ENCODE measurements around the gene DUOX1. TPM values are rescaled to one million over a fixed set of nuclear protein-coding genes. Genes with fewer than 3 reads are reported as not detected.
A peak's percentile ranks its signal among the peaks of the same experiment; 100 is the strongest.

DUOX1 gene
- total and polyA plus RNA-seq, 9 of the 15 experiments (the other 6 are each of a cell fraction or from before 2014, with no cell fraction given), result 0.01 to 0.22 (median 0.01) TPM; not detected in 6

- TF ChIP-seq, protein P1, sequence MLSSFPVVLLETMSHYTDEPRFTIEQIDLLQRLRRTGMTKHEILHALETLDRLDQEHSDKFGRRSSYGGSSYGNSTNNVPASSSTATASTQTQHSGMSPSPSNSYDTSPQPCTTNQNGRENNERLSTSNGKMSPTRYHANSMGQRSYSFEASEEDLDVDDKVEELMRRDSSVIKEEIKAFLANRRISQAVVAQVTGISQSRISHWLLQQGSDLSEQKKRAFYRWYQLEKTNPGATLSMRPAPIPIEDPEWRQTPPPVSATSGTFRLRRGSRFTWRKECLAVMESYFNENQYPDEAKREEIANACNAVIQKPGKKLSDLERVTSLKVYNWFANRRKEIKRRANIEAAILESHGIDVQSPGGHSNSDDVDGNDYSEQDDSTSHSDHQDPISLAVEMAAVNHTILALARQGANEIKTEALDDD (IDR thresholded peaks at IDR 0.05), result peak; percentile 75
- TF ChIP-seq BCL6 (CRISPR knock-in tag; IDR thresholded peaks at IDR 0.05), result no peak
- TF ChIP-seq, protein P2, sequence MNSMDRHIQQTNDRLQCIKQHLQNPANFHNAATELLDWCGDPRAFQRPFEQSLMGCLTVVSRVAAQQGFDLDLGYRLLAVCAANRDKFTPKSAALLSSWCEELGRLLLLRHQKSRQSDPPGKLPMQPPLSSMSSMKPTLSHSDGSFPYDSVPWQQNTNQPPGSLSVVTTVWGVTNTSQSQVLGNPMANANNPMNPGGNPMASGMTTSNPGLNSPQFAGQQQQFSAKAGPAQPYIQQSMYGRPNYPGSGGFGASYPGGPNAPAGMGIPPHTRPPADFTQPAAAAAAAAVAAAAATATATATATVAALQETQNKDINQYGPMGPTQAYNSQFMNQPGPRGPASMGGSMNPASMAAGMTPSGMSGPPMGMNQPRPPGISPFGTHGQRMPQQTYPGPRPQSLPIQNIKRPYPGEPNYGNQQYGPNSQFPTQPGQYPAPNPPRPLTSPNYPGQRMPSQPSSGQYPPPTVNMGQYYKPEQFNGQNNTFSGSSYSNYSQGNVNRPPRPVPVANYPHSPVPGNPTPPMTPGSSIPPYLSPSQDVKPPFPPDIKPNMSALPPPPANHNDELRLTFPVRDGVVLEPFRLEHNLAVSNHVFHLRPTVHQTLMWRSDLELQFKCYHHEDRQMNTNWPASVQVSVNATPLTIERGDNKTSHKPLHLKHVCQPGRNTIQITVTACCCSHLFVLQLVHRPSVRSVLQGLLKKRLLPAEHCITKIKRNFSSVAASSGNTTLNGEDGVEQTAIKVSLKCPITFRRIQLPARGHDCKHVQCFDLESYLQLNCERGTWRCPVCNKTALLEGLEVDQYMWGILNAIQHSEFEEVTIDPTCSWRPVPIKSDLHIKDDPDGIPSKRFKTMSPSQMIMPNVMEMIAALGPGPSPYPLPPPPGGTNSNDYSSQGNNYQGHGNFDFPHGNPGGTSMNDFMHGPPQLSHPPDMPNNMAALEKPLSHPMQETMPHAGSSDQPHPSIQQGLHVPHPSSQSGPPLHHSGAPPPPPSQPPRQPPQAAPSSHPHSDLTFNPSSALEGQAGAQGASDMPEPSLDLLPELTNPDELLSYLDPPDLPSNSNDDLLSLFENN (IDR thresholded peaks at IDR 0.05; ENCODE audit: low read depth in 2 of 2, low read length in 2 of 2), result no peak
- TF ChIP-seq HNRNPK (IDR thresholded peaks at IDR 0.05; ENCODE audit: low read depth, low read length, poor library complexity, severe bottlenecking), result no peak
- TF ChIP-seq, protein P3, sequence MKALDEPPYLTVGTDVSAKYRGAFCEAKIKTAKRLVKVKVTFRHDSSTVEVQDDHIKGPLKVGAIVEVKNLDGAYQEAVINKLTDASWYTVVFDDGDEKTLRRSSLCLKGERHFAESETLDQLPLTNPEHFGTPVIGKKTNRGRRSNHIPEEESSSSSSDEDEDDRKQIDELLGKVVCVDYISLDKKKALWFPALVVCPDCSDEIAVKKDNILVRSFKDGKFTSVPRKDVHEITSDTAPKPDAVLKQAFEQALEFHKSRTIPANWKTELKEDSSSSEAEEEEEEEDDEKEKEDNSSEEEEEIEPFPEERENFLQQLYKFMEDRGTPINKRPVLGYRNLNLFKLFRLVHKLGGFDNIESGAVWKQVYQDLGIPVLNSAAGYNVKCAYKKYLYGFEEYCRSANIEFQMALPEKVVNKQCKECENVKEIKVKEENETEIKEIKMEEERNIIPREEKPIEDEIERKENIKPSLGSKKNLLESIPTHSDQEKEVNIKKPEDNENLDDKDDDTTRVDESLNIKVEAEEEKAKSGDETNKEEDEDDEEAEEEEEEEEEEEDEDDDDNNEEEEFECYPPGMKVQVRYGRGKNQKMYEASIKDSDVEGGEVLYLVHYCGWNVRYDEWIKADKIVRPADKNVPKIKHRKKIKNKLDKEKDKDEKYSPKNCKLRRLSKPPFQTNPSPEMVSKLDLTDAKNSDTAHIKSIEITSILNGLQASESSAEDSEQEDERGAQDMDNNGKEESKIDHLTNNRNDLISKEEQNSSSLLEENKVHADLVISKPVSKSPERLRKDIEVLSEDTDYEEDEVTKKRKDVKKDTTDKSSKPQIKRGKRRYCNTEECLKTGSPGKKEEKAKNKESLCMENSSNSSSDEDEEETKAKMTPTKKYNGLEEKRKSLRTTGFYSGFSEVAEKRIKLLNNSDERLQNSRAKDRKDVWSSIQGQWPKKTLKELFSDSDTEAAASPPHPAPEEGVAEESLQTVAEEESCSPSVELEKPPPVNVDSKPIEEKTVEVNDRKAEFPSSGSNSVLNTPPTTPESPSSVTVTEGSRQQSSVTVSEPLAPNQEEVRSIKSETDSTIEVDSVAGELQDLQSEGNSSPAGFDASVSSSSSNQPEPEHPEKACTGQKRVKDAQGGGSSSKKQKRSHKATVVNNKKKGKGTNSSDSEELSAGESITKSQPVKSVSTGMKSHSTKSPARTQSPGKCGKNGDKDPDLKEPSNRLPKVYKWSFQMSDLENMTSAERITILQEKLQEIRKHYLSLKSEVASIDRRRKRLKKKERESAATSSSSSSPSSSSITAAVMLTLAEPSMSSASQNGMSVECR (CRISPR knock-in tag; IDR thresholded peaks at IDR 0.05), result peak; percentile 80; the same call in 1 of the 2 replicates
- TF ChIP-seq MEIS2 (IDR thresholded peaks at IDR 0.05; ENCODE audit: partially characterized antibody), result no peak
- no peak for TF ChIP-seq NCOA4 (IDR thresholded peaks at IDR 0.05; ENCODE audit: partially characterized antibody)
- peak; percentile 93 for TF ChIP-seq POLR3A (IDR thresholded peaks at IDR 0.05; ENCODE audit: borderline replicate concordance, extremely low read depth, insufficient read depth, insufficient read length)
- TF ChIP-seq ZNF316 (IDR thresholded peaks at IDR 0.05), result no peak
- TF ChIP-seq ZBTB9 (CRISPR knock-in tag; IDR thresholded peaks at IDR 0.05), result no peak
- TF ChIP-seq, protein P4, sequence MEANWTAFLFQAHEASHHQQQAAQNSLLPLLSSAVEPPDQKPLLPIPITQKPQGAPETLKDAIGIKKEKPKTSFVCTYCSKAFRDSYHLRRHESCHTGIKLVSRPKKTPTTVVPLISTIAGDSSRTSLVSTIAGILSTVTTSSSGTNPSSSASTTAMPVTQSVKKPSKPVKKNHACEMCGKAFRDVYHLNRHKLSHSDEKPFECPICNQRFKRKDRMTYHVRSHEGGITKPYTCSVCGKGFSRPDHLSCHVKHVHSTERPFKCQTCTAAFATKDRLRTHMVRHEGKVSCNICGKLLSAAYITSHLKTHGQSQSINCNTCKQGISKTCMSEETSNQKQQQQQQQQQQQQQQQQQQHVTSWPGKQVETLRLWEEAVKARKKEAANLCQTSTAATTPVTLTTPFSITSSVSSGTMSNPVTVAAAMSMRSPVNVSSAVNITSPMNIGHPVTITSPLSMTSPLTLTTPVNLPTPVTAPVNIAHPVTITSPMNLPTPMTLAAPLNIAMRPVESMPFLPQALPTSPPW (CRISPR knock-in tag; IDR thresholded peaks at IDR 0.05), result no peak
- no peak for TF ChIP-seq HNRNPL (IDR thresholded peaks at IDR 0.05; ENCODE audit: low read depth, low read length)
- 0 out of 2 replicates have a peak, but pooled peaks have one; percentile 37 for TF ChIP-seq XRCC5 (IDR thresholded peaks at IDR 0.05; ENCODE audit: low read depth, low read length)
- no peak for TF ChIP-seq ZC3H4 (CRISPR knock-in tag; IDR thresholded peaks at IDR 0.05; ENCODE audit: borderline replicate concordance)
- peak; percentile 42; the same call in 1 of the 2 replicates for TF ChIP-seq HDAC6 (IDR thresholded peaks at IDR 0.05; ENCODE audit: low read depth, low read length)
These were observed 71.2 kb downstream of the DUOX1 start (continued) for GRCh38 chr15:45200799-45201556.
